Measurements from ENCODE around the gene MKI67.

MKI67 gene

DNA sequence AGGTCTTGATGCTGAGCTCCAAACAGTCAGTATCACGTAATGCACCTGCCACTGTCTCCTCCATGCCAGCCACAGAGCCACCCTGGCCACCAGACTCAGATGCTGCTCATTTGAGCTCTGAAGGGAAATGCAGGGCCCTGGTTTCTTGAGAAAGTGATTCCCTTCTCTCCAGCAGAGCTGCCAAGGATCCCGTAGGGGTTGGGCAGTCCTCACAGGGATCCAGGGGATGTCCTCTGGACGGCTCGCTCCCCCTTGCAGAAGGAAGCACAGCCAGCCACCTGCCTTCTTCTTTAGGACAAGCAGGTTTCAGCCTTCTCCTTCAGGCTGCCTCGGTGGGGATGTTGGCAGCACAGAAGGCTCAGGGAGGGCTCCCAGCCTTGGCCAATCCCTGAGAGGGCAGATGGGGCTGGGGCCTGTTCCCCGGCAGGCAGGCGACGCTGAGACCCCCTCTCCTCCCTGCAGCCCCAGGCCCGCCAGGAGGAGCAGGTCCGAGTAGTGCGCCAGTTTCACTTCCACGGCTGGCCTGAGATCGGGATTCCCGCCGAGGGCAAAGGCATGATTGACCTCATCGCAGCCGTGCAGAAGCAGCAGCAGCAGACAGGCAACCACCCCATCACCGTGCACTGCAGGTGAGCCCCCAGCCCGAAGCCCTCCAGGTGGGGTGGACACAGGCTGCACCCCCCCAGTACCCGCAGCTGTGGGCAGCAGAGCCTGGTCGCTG is 48.9 kb downstream of the MKI67 start:
- no peak overlapping the region for H3K4me3 ChIP-seq (ENCODE audit: low read length)
- H3K9me3 ChIP-seq (replicated peaks; ENCODE audit: low read length), result no peaks in the 10 kb centered on the region
- no peaks in the 10 kb centered on the region for H3K27me3 ChIP-seq (ENCODE audit: control insufficient read depth, insufficient read depth, low read length)
- no peak overlapping the region for H3K9ac ChIP-seq (ENCODE audit: low read depth, low read length)
- H3K36me3 ChIP-seq (ENCODE audit: insufficient read depth, low read length), result peaks cover 6% of the 10 kb centered on the region
- H3K4me2 ChIP-seq (ENCODE audit: low read length), result no peak overlapping the region
- H3K4me1 ChIP-seq (ENCODE audit: control insufficient read depth, insufficient read depth, low read length), result no peaks in the 10 kb centered on the region

- H3K9me3 ChIP-seq (replicated peaks; ENCODE audit: low read length), result no peaks in the 10 kb centered on the region
- no peaks in the 10 kb centered on the region for H3K36me3 ChIP-seq (ENCODE audit: insufficient read depth, low read length)
These were observed 51.6 kb downstream of the MKI67 start for GRCh38 chr10:128074589-128074988.

DNA sequence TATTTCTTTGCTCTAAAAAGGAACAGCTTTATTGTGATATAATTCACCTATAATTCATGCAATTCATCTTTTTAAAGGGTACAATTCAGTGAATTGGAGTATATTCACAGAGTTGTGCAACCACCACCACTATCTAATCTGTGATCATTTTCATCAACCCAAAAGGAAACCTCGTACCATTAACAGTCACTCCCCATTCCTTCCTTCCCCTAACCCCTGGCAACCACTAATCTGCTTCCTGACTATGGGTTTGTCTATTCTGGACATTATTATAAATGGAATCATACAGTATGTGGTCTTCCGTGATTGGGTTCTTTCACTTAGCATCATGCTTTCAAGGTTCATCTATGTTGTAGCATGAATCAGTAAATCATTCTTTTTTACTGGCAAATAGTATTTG is 52.3 kb downstream of the MKI67 start:
- no peak overlapping the region for H3K4me3 ChIP-seq (ENCODE audit: low read length)
- H3K4me2 ChIP-seq (ENCODE audit: low read length), result no peak overlapping the region
- H3K4me1 ChIP-seq (ENCODE audit: control insufficient read depth, insufficient read depth, low read length), result no peaks in the 10 kb centered on the region
- no peaks in the 10 kb centered on the region for H3K36me3 ChIP-seq (ENCODE audit: insufficient read depth, low read length)
- H3K9me3 ChIP-seq (replicated peaks; ENCODE audit: low read length), result no peaks in the 10 kb centered on the region
- no peaks in the 10 kb centered on the region for H3K27me3 ChIP-seq (ENCODE audit: control insufficient read depth, insufficient read depth, low read length)
- no peak overlapping the region for H3K9ac ChIP-seq (ENCODE audit: low read depth, low read length)

More at GRCh38 chr10:128074589-128074988, 51.6 kb downstream of the MKI67 start:
- Histone ChIP-seq H3K4me2 (ENCODE audit: low read length) (no peak overlapping the region), H3K27me3 (ENCODE audit: control insufficient read depth, insufficient read depth, low read length) (no peaks in the 10 kb centered on the region), H3K4me3 (ENCODE audit: low read length) (no peak overlapping the region), H3K9ac (ENCODE audit: low read depth, low read length) (no peak overlapping the region), H3K4me1 (ENCODE audit: control insufficient read depth, insufficient read depth, low read length) (no peaks in the 10 kb centered on the region)

DNA sequence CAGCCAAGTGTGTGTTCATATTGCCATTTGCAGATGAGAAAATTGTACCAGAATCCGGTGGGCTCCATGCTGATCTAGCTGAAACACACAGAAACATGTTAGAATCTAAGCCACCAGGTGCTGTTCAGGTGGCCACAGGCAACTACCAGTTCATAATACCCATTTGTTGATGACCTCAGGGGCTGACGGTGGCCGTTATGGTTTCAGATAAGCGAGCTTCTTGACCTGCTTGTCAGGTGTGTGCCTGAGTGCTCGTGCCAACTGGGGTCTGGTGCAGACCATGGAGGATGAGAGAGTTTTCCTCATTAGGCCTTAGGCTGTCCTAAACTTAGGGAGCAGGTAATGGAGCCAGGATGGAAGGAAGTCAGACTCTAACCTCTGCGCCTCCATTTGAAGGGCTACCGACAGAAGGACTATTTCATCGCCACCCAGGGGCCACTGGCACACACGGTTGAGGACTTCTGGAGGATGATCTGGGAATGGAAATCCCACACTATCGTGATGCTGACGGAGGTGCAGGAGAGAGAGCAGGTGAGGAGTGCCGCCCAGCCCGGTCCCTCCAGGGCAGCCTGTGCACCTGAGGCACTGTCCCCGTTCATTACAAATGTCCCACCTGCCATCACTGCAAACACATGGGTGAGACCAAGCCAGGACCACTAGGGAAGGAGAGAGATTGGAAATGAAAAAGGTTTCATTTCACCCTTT is 53.1 kb downstream of the MKI67 start:
- H3K9ac ChIP-seq (ENCODE audit: low read depth, low read length), result no peak overlapping the region
- H3K4me1 ChIP-seq (ENCODE audit: control insufficient read depth, insufficient read depth, low read length), result no peaks in the 10 kb centered on the region
- H3K4me2 ChIP-seq (ENCODE audit: low read length), result no peak overlapping the region
- no peaks in the 10 kb centered on the region for H3K9me3 ChIP-seq (replicated peaks; ENCODE audit: low read length)
- no peaks in the 10 kb centered on the region for H3K27me3 ChIP-seq (ENCODE audit: control insufficient read depth, insufficient read depth, low read length)
- H3K4me3 ChIP-seq (ENCODE audit: low read length), result no peak overlapping the region
- no peaks in the 10 kb centered on the region for H3K36me3 ChIP-seq (ENCODE audit: insufficient read depth, low read length)

DNA sequence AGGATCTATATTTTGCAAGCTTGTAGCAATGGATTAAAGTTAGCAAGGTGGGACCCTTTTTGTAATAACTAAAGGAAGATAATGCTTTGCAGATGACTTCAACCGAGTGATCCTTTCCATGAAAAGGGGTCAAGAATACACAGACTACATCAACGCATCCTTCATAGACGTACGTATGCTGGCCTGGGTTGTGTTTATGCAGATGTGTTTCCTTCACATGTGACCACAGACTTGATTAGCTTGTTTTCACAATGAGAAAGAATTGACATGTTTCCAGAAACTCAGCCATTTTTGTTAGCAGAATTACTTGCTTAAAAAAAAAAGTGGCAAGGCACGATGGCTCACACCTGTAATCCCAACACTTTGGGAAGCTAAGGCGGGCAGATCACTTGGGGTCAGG is 54.2 kb downstream of the MKI67 start:
- H3K4me1 ChIP-seq (ENCODE audit: control insufficient read depth, insufficient read depth, low read length), result no peaks in the 10 kb centered on the region
- H3K36me3 ChIP-seq (ENCODE audit: insufficient read depth, low read length), result no peaks in the 10 kb centered on the region
- H3K9ac ChIP-seq (ENCODE audit: low read depth, low read length), result no peak overlapping the region

DNA sequence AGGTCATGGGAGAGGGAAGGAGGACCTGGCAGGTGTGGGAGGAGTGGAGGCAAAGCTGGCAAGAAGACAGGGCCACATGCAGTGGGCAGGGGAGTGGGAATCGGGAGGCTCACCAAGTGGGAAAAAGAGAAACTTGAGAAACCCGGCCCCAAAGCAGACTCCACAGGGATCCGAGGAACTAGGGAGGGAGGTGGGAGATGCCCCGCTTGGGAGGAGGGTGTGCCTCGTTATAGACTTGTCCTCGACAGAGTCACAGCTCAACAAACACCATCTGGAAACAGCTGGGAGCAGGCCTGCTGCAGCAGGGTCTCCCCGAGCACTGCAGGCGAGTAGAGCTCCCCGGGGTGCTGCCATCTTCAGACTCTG is 54.8 kb downstream of the MKI67 start:
- no peaks in the 10 kb centered on the region for H3K4me1 ChIP-seq (ENCODE audit: control insufficient read depth, insufficient read depth, low read length)
- H3K4me2 ChIP-seq (ENCODE audit: low read length), result no peak overlapping the region
- H3K9me3 ChIP-seq (replicated peaks; ENCODE audit: low read length), result no peaks in the 10 kb centered on the region
- H3K27me3 ChIP-seq (ENCODE audit: control insufficient read depth, insufficient read depth, low read length), result no peaks in the 10 kb centered on the region
- H3K9ac ChIP-seq (ENCODE audit: low read depth, low read length), result no peak overlapping the region
- no peak overlapping the region for H3K4me3 ChIP-seq (ENCODE audit: low read length)
- H3K36me3 ChIP-seq (ENCODE audit: insufficient read depth, low read length), result peaks cover 4% of the 10 kb centered on the region

More for the DNA sequence above, 54.2 kb downstream of the MKI67 start:
- H3K4me3 ChIP-seq (ENCODE audit: low read length), result no peak overlapping the region
- H3K4me2 ChIP-seq (ENCODE audit: low read length), result no peak overlapping the region
- no peaks in the 10 kb centered on the region for H3K27me3 ChIP-seq (ENCODE audit: control insufficient read depth, insufficient read depth, low read length)
- no peaks in the 10 kb centered on the region for H3K9me3 ChIP-seq (replicated peaks; ENCODE audit: low read length)

DNA sequence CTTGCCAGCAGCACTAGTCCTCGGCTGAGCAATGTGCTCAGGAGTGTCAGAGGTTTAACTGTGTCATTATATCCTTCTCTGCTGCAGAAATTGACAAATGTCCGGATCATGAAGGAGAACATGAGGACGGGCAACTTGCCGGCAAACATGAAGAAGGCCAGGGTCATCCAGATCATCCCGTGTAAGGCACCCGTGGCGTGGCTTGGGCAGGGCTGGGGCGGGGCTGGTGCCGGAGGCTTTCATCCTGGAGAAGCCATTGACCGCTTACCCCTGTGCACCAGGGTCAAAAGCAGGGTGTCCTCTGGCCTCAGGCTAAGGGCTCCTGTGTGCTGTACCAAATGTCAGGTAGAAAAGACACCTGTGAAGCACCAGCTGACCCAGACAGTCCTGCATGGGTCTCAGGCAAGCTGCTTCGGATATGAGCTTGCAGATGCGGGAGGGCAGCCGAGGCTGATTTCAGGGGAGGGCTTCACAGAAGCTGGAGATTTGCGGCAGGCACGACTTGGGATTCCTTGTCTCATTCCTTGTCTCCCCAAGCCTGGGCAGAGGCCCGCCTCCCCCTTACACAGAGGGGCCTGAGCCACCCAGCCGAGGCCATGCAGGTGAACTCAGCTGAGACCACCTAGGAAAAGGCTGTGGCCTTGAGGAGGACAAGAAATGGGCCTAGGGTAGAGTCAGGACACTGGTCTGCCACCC is 55.4 kb downstream of the MKI67 start:
- Histone ChIP-seq H3K4me3 (ENCODE audit: low read length) (no peak overlapping the region), H3K4me2 (ENCODE audit: low read length) (no peak overlapping the region), H3K4me1 (ENCODE audit: control insufficient read depth, insufficient read depth, low read length) (no peaks in the 10 kb centered on the region), H3K36me3 (ENCODE audit: insufficient read depth, low read length) (peaks cover 4% of the 10 kb centered on the region), H3K9ac (ENCODE audit: low read depth, low read length) (no peak overlapping the region), H3K27me3 (ENCODE audit: control insufficient read depth, insufficient read depth, low read length) (no peaks in the 10 kb centered on the region), H3K9me3 (replicated peaks; ENCODE audit: low read length) (no peaks in the 10 kb centered on the region)

- Histone ChIP-seq H3K4me2 (ENCODE audit: low read length) (no peak overlapping the region), H3K9me3 (replicated peaks; ENCODE audit: low read length) (no peaks in the 10 kb centered on the region), H3K4me1 (ENCODE audit: control insufficient read depth, insufficient read depth, low read length) (peaks cover 4% of the 10 kb centered on the region), H3K9ac (ENCODE audit: low read depth, low read length) (no peak overlapping the region), H3K4me3 (ENCODE audit: low read length) (no peak overlapping the region), H3K36me3 (ENCODE audit: insufficient read depth, low read length) (peaks cover 4% of the 10 kb centered on the region), H3K27me3 (ENCODE audit: control insufficient read depth, insufficient read depth, low read length) (no peaks in the 10 kb centered on the region)
These were observed 56.1 kb downstream of the MKI67 start for GRCh38 chr10:128070161-128070560.

GRCh38 chr10:128069351-128070051 is 56.7 kb downstream of the MKI67 start:
- Histone ChIP-seq H3K27me3 (ENCODE audit: control insufficient read depth, insufficient read depth, low read length) (no peaks in the 10 kb centered on the region), H3K4me3 (ENCODE audit: low read length) (no peak overlapping the region), H3K9ac (ENCODE audit: low read depth, low read length) (peak overlapping the region; percentile 16), H3K9me3 (replicated peaks; ENCODE audit: low read length) (no peaks in the 10 kb centered on the region), H3K36me3 (ENCODE audit: insufficient read depth, low read length) (peaks cover 4% of the 10 kb centered on the region), H3K4me1 (ENCODE audit: control insufficient read depth, insufficient read depth, low read length) (peaks cover 10% of the 10 kb centered on the region), H3K4me2 (ENCODE audit: low read length) (no peak overlapping the region)

DNA sequence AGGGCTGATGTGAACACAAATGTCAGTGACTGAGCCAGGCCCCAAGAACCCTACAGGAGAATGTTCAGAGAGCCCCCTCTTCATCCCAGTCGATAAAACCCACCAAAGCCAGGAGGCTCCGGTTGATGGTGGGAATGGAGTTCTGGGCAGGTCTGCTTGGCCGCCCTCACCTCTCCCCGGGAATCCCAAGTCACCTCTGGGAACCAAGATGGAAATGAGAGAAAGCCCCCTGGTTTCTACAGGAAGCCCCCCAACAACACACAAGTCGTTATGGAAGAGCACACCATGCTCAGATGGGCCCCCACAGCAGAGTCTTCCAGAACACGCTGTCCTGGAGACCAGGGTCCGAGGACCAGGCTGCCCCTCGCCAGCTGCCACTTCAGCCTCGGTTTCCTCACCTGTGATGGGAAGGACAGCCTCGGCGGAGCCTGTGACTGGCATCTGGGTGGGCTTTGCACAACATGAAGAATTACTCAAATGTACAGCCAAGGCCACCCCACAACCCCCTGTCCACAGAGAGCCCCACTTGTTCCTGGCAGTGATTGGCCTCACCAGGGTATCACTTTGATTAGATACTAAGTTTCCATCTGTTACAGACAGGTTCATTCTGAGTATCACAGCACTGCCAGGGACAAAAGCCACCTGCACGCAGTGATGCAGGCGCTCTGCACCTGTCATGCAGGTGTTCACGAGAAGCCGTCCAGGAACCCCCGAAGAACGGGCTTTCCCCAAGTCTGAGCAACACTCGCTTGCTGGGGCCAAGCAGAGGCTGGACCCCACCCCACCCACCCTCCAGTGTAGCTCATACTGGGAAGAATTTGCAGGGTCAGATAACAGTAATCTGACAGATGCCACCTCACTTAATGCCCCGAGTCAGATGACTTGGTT is 57.6 kb downstream of the MKI67 start:
- Histone ChIP-seq H3K9me3 (replicated peaks; ENCODE audit: low read length) (no peaks in the 10 kb centered on the region), H3K4me1 (ENCODE audit: control insufficient read depth, insufficient read depth, low read length) (peaks cover 19% of the 10 kb centered on the region), H3K36me3 (ENCODE audit: insufficient read depth, low read length) (peaks cover 4% of the 10 kb centered on the region), H3K4me3 (ENCODE audit: low read length) (no peak overlapping the region), H3K9ac (ENCODE audit: low read depth, low read length) (no peak overlapping the region), H3K27me3 (ENCODE audit: control insufficient read depth, insufficient read depth, low read length) (no peaks in the 10 kb centered on the region), H3K4me2 (ENCODE audit: low read length) (no peak overlapping the region)

Measured in skeletal muscle satellite cell (primary cell).